ENCODE results near the gene DNM3.

DNA sequence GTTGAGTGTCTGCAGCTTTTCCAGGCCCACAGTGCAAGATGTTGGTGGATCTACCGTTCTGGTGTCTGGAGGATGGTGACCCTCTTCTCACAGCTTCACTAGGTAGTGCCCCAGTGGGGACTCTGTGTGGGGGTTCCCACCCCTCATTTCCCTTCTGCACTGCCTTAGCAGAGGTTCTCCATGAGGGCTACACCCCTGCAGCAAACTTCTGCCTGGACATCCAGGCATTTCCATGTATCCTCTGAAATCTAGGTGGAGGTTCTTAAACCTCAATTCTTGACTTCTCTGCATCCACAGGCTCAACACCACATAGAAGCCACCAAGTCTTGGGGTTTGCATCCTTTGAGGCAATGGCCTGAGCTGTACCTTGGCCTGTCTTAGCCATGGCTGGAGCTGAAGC lies 14.3 kb upstream of the DNM3 start:
- TF ChIP-seq, protein P1, sequence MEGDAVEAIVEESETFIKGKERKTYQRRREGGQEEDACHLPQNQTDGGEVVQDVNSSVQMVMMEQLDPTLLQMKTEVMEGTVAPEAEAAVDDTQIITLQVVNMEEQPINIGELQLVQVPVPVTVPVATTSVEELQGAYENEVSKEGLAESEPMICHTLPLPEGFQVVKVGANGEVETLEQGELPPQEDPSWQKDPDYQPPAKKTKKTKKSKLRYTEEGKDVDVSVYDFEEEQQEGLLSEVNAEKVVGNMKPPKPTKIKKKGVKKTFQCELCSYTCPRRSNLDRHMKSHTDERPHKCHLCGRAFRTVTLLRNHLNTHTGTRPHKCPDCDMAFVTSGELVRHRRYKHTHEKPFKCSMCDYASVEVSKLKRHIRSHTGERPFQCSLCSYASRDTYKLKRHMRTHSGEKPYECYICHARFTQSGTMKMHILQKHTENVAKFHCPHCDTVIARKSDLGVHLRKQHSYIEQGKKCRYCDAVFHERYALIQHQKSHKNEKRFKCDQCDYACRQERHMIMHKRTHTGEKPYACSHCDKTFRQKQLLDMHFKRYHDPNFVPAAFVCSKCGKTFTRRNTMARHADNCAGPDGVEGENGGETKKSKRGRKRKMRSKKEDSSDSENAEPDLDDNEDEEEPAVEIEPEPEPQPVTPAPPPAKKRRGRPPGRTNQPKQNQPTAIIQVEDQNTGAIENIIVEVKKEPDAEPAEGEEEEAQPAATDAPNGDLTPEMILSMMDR (IDR thresholded peaks at IDR 0.05), result no peak
- TF ChIP-seq EZH2 (IDR thresholded peaks at IDR 0.05; ENCODE audit: borderline replicate concordance, insufficient read depth, low read depth, low read length, poor library complexity, severe bottlenecking), result no peak
